Measurements from ENCODE around the gene RAPGEF4.

Gene RAPGEF4

GRCh38 chr2:172722481-172722880 lies 13.2 kb upstream of the RAPGEF4 start:
- TF ChIP-seq, protein P1, sequence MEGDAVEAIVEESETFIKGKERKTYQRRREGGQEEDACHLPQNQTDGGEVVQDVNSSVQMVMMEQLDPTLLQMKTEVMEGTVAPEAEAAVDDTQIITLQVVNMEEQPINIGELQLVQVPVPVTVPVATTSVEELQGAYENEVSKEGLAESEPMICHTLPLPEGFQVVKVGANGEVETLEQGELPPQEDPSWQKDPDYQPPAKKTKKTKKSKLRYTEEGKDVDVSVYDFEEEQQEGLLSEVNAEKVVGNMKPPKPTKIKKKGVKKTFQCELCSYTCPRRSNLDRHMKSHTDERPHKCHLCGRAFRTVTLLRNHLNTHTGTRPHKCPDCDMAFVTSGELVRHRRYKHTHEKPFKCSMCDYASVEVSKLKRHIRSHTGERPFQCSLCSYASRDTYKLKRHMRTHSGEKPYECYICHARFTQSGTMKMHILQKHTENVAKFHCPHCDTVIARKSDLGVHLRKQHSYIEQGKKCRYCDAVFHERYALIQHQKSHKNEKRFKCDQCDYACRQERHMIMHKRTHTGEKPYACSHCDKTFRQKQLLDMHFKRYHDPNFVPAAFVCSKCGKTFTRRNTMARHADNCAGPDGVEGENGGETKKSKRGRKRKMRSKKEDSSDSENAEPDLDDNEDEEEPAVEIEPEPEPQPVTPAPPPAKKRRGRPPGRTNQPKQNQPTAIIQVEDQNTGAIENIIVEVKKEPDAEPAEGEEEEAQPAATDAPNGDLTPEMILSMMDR (IDR thresholded peaks at IDR 0.05; ENCODE audit: low read depth, low read length, poor library complexity, severe bottlenecking) = no peak
- no peak for TF ChIP-seq EZH2phosphoT487 (IDR thresholded peaks at IDR 0.05; ENCODE audit: borderline replicate concordance, low read length)
- no peaks in the 10 kb centered on the region for H4K20me1 ChIP-seq (ENCODE audit: control insufficient read depth, insufficient read depth, low read depth, low read length)
- H3K9me2 ChIP-seq (replicated peaks; ENCODE audit: control insufficient read depth, low read length) = no peaks in the 10 kb centered on the region
- no peaks in the 10 kb centered on the region for H3K4me1 ChIP-seq (ENCODE audit: control insufficient read depth, low read length)
- no peaks in the 10 kb centered on the region for H3K36me3 ChIP-seq (ENCODE audit: control insufficient read depth, low read length)
- no peaks in the 10 kb centered on the region for H3F3A ChIP-seq (ENCODE audit: control insufficient read depth, insufficient read depth)
- no peaks in the 10 kb centered on the region; the same call in 1 of the 2 replicates for H3K27me3 ChIP-seq (ENCODE audit: control insufficient read depth, low read length)
- no peaks in the 10 kb centered on the region for H3K79me2 ChIP-seq (ENCODE audit: control insufficient read depth, low read length)
- H3K4me3 ChIP-seq (ENCODE audit: low read length) = no peak overlapping the region
- H3K9me3 ChIP-seq (ENCODE audit: control insufficient read depth, insufficient read depth, low read length) = no peaks in the 10 kb centered on the region
- H3K27ac ChIP-seq (ENCODE audit: low read depth, low read length) = no peak overlapping the region
- no peak overlapping the region for H3K4me2 ChIP-seq (ENCODE audit: low read length)

GRCh38 chr2:172723286-172723685 lies 12.4 kb upstream of the RAPGEF4 start:
- H3K4me2 ChIP-seq (ENCODE audit: low read length) = no peak overlapping the region
- no peak overlapping the region for H3K4me3 ChIP-seq (ENCODE audit: low read length)
- no peaks in the 10 kb centered on the region for H3F3A ChIP-seq (ENCODE audit: control insufficient read depth, insufficient read depth)
- no peaks in the 10 kb centered on the region for H3K36me3 ChIP-seq (ENCODE audit: control insufficient read depth, low read length)
- H3K27me3 ChIP-seq (ENCODE audit: control insufficient read depth, low read length) = no peaks in the 10 kb centered on the region; the same call in 1 of the 2 replicates
- TF ChIP-seq, protein P1 (IDR thresholded peaks at IDR 0.05; ENCODE audit: low read depth, low read length, poor library complexity, severe bottlenecking) = no peak
- no peak for TF ChIP-seq EZH2phosphoT487 (IDR thresholded peaks at IDR 0.05; ENCODE audit: borderline replicate concordance, low read length)
- H3K9me3 ChIP-seq (ENCODE audit: control insufficient read depth, insufficient read depth, low read length) = no peaks in the 10 kb centered on the region
- no peaks in the 10 kb centered on the region for H3K79me2 ChIP-seq (ENCODE audit: control insufficient read depth, low read length)
- no peaks in the 10 kb centered on the region for H4K20me1 ChIP-seq (ENCODE audit: control insufficient read depth, insufficient read depth, low read depth, low read length)
- H3K27ac ChIP-seq (ENCODE audit: low read depth, low read length) = no peak overlapping the region
- no peaks in the 10 kb centered on the region for H3K4me1 ChIP-seq (ENCODE audit: control insufficient read depth, low read length)
- H3K9me2 ChIP-seq (replicated peaks; ENCODE audit: control insufficient read depth, low read length) = no peaks in the 10 kb centered on the region

DNA sequence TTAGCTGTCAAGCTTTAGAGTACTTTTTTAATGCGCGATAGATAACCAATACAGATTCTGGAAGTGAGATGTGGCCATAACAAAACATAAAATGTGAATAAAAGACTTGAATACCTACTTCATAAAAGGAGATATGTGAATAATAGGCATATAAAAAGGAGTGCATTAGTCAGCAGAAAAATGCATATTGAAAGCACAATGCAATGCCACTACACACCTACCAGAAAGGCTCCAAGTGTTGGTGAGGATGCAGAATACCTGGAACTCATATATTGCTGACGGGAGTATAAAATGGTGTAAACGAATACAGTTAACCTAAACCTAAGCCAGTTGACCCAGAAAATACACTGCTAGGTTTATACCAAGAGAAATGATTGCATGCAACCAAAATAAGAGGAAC lies 10.9 kb upstream of the RAPGEF4 start:
- H3K4me1 ChIP-seq (ENCODE audit: control insufficient read depth, low read length) = no peaks in the 10 kb centered on the region
- TF ChIP-seq EZH2phosphoT487 (IDR thresholded peaks at IDR 0.05; ENCODE audit: borderline replicate concordance, low read length) = no peak
- TF ChIP-seq, protein P1 (IDR thresholded peaks at IDR 0.05; ENCODE audit: low read depth, low read length, poor library complexity, severe bottlenecking) = no peak
- H3K27me3 ChIP-seq (ENCODE audit: control insufficient read depth, low read length) = no peaks in the 10 kb centered on the region; the same call in 1 of the 2 replicates
- H3K36me3 ChIP-seq (ENCODE audit: control insufficient read depth, low read length) = no peaks in the 10 kb centered on the region
- H3K4me2 ChIP-seq (ENCODE audit: low read length) = no peak overlapping the region
- no peaks in the 10 kb centered on the region for H3K79me2 ChIP-seq (ENCODE audit: control insufficient read depth, low read length)
- no peaks in the 10 kb centered on the region; the same call in 1 of the 2 replicates for H3K9me2 ChIP-seq (replicated peaks; ENCODE audit: control insufficient read depth, low read length)
- H4K20me1 ChIP-seq (ENCODE audit: control insufficient read depth, insufficient read depth, low read depth, low read length) = no peaks in the 10 kb centered on the region
- no peaks in the 10 kb centered on the region for H3F3A ChIP-seq (ENCODE audit: control insufficient read depth, insufficient read depth)
- H3K4me3 ChIP-seq (ENCODE audit: low read length) = no peak overlapping the region
- H3K9me3 ChIP-seq (ENCODE audit: control insufficient read depth, insufficient read depth, low read length) = no peaks in the 10 kb centered on the region
- no peak overlapping the region for H3K27ac ChIP-seq (ENCODE audit: low read depth, low read length)
